LoVo (cell line): ENCODE results near the gene KBTBD7.
"Not testable (repeated sequence)": the region's sequence is repeated elsewhere in the genome, so short reads cannot be mapped to it uniquely, and the experiment has no call there.

Source experiments
- DNase-seq: peaks from one replicate; pipeline ENCODE4 v3.0.0-alpha.2; 2016; ENCODE audit warnings: low spot score

KBTBD7 gene

DNA sequence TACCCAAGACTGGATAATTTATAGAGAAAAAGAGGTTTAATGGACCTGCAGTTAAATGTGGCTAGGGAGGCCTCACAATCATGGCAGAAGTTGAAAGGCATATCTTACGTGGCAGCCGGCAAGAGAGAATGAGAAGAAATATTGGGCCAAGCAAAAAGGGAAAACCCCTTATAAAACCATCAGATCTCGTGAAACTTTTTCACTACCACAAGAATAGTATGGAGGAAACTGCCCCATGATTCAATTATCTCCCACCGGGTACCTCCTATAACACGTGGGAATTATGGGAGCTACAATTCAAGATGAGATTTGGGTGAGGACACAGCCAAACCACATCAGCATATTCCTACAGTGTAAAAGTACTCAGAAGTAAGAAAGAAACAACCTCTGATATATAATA is 4.7 kb upstream of the KBTBD7 start:
- DNase-seq: no peak

- DNase-seq: no peak
Observed at GRCh38 chr13:41196620-41197019, 2.3 kb upstream of the KBTBD7 start.

DNA sequence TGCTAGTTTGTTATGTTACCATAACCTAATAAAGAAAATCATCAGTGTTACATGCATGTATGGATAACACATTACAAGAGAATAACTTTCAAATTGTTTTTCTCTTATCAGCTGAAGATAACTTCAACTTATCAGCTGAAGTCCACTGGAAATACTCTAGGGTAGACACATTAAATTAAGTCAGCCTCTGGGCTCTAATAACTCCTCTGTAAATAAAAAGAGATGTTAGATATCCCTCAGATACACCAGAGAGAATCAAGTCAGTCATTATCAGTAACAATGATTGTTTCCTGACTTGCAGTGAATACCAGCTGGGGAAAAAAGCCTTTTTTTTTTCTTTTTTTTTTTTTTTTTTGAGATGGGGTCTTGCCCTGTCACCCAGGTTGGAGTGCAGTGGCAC is 1.6 kb upstream of the KBTBD7 start:
- DNase-seq: no peak

DNA sequence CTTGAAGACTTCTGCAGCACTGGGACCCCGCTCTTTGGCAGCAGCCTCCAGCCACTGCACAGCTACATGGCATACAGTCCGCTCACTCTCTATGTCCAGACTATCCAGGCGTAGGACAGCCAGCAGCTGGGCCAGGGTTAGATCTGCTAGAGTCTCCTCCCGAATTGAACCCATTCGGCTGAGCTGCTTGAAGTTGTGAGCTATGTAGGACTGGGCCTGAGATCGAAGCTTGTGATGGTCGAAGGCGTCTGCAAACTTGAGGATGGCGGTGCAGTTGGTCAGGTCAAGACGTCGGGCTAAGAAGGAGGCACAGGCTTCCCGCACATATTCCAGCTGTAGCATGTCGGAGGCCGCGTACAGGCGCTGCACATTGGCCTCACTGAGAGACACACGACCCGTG is 900 bp downstream of the KBTBD7 start:
- no peak for DNase-seq

- DNase-seq: no peak
Observed at GRCh38 chr13:41188584-41188983, 5.8 kb downstream of the KBTBD7 start.

GRCh38 chr13:41186481-41186880 is 7.9 kb downstream of the KBTBD7 start:
- DNase-seq: no peak

DNA sequence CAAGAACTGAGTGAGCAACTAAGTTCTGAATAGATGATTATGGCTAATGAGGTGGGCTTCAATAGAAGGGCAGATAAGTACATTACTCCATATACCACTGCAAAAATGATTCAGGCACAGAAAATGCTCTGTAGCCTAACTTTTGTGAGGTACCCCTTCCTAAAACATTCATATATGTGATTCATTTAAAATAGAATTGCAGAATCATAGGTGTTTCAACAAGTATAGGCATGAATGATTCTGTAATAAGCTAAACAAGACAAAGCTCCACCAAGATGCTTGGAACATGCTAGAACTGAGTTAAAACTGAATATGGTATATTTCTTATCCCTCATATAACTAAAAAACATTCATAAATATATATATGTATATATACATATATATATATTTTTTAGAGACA is 12.1 kb downstream of the KBTBD7 start:
- DNase-seq: no peak

- DNase-seq: no peak
Observed at GRCh38 chr13:41179593-41180250, 14.6 kb downstream of the KBTBD7 start.

DNA sequence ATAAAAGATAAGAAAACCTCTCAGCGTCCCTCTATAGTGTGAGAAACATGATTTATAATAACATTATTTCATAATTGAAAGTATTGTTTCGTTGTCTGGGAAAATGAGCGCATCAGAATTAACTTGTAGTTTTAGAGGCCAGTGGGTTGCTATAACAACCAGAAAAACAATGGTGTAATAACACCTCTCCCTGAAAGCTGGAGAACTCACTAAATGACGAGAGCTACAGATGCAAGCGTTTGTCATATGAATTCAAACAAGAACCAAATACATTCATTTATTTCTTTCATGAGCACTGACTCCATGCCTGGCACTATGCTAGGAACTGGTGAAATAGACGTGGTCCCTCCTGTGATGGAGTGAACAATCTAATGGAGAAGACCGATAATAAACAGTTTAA is 16.3 kb downstream of the KBTBD7 start:
- no peak for DNase-seq

DNA sequence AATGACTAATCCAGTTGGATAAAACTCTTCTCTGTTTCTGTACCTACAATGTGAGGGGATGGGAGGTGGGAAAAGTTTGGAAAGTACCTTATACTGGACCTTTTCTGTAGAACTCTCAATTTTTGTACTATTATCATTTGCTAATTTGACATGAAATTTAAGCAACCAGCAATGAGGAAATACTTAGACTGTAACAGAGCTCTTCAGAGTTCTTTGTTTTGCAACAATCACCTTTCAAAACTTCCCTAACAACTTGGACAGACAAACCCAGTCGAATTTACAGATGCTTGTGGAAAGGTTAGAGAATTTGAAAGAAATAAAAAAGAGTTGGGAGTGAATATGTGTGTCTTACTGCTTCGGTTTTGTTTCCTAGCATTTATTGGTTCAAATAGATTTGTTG is 16.8 kb downstream of the KBTBD7 start:
- DNase-seq: no peak

GRCh38 chr13:41175576-41175975 is 18.8 kb downstream of the KBTBD7 start:
- DNase-seq: not testable (repeated sequence)

DNA sequence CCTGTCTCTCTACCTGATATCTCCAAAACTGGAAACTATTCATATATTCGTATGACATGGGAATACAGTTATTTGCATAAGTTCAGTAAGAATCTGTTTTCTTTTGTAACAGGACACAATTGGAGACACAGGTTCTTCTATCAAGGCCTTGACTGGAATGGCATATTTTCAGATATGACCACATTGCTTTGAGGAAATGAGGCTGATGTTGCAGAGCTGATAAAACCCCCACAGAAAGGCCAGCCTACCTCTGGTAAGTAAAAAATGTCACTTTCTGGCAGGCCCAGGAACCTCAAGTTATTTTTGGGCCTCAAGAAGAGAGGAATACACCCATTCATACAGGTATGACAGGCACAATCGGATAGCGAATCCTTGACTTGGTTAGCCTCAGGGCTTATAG is 32.2 kb downstream of the KBTBD7 start:
- DNase-seq: no peak

DNA sequence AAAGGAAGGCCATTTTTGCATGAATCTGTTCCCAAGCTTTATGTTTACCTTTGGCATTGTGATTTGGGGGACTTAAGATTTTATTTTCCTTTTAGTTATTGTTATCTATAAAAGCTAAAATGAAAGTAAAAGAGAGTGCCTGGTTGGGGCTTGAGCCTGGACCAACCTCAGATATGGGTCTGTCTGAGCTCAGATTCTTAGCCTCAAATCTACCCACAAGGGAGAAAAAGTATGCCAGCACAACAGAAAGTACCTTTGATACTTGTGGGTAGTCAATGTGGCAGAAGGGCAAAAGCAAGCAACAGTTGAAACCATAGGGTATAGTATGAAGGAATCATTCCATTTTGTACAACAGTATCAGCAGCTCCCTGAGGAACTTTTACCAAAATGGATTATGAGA is 35.2 kb downstream of the KBTBD7 start:
- DNase-seq: no peak

GRCh38 chr13:41157048-41157717 is 37.2 kb downstream of the KBTBD7 start:
- DNase-seq: no peak

DNA sequence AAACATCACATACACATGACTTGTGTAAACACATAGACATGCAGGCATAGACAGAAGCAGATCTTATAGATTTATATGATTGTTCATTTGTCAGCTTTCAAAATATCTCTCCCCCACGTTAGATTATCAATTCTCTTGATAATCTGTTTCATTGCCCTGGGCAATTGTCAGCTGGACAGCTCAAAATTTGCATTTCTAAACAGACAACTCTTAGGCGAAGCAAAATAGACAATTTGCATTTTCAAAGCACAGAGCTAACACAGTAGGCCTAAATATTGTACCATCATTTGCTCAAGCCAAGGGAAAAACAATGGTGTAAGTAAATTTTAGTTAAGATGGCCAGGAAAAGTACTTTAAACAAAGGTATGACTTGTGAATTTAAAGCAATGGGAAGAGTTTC is 37.7 kb downstream of the KBTBD7 start:
- no peak for DNase-seq

DNA sequence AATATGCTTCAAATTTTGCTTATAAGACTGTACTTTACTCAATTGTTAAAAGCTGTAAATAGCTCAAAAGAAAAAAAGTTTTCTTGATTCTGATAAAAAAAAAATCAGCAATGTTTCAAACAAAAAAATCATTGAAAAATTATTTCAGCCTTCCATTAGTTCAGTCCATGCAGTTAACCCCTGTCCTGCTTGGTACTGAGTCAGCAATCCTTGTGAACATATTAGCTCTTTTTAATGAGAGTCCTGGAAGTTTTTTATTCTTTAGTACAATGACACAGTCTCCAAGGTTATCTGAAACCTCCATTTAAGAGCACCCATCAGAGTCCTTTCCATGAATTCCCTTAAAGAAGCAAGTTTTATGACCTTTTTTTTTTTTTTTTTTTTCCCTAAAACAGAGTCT is 40.3 kb downstream of the KBTBD7 start:
- no peak for DNase-seq

DNA sequence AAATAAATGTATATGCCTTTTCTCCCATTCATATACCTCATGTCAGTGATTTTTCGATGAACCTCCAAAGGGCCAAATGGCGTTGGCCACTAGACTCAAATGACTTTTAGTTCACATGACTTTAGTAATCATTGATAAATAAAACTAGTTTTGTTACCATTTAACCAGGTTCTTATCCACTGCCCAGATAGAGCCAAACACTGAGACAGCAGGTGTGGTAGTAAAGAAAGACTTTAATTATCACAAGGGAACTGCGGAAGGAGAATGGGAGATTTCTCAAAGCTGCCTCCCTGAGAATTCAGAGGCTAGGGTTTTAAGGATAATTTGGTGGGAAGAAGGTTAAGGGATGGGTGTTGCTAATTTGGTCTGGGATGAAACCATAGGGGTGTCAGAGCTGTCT is 42.4 kb downstream of the KBTBD7 start:
- no peak for DNase-seq

DNA sequence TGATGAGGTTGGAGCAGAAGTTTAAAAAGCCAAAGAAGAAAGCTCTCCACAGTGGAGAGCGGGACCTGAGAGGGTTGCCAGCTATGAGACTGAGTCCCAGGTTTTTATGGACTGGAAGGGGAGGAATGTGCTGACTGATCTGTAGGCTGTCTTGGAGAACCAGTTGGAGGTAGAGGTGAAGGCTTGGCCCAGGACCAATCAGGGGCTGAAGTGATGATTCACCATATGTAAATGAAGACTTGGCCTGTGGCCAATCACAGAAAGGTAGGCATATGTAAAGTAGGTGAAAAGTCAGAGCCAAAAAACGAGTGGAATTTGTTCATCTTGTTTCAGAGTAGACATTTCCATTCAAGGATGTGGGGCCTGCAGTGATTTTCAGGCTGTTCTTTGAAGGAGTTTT is 44.3 kb downstream of the KBTBD7 start:
- DNase-seq: no peak

DNA sequence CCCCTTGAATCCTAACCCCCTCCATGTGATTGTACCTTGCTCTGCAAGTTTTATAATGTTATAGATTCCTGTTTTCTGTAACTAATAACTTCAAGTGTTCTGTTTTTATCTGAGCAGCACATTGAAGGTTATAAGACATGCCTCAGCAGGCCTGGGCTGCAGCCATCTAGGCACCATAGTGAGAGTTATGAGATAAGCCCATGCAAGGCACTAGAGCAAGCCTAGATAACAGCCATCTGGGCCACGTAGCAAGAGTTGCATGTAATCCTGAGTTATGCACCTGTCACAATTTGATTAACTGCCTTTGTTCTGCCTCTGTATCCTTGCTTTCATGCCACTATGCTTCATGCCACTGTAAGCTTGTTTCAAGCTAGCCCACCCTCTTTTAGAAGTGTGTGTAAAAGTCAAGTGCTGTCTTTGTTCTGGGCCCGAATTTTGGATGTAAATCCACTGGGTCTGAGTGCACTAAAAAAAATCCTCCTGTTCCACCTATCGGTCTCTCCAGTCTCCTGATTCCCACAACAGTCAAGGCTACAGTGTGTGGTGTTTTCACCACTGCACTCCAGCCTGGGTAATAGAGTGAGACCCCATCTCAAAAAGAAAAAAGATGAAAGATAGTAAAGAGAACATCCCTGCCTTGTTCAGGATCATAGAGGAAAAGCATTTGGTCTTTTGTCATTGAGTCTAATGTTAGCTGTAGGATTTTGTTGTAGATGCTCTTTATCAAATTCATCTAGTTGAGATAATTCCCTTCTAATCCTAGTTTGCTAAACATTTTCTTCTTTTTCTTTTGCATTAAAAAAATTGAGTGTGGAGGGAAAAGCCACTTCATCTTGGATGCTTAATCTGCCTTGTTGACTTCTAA is 45.7 kb downstream of the KBTBD7 start:
- no peak for DNase-seq

- no peak for DNase-seq
Observed at GRCh38 chr13:41145136-41145908, 49.0 kb downstream of the KBTBD7 start.

DNA sequence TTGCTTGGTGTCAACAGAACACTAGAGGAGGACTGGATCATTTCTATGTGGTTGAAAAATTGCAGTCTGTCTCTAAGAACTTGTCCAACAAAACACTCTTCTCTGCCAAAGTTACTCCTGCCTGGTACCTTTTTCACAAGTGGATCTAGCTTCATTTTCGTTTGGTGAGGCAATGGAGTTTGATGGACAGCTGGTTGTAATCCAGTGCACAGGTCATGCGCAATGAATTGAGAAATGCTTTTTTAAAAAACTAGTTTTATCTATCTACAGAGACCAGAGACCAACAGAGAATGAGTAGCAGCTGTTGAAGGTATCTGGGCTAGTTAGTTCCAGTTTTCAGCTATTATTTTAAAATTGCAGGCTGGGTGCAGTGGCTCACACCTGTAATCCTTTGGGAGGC is 49.8 kb downstream of the KBTBD7 start:
- DNase-seq: no peak
